ENCODE measurements around the gene RAD51AP2.

RAD51AP2 gene

DNA sequence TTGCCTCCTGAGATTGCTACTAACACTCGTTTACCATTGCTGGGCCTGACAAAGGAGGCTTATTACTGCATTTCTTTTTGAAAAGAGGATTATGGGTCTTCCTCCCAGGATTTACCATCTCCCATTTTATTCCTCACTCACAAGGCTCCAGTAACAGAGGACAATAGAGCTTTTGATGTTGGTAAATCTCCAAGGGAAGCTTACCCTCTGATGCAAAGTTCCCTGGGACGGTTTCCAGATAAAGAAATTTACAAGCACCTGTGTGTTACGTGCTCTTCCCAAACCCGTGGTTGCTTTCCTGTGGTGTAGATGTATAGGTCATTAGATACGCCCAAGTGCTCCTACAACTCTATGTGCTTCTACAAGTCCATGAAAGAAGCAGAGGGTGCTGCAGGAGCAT is 39.4 kb upstream of the RAD51AP2 start (continued):
- TF ChIP-seq ZNF8 (CRISPR knock-in tag; IDR thresholded peaks at IDR 0.05), result no peak
- TF ChIP-seq ZC3H10 (CRISPR knock-in tag; IDR thresholded peaks at IDR 0.05), result no peak
- TF ChIP-seq RARB (CRISPR knock-in tag; IDR thresholded peaks at IDR 0.05), result no peak
- TF ChIP-seq ESRRG (CRISPR knock-in tag; IDR thresholded peaks at IDR 0.05), result no peak
- no peak for TF ChIP-seq ZNF70 (CRISPR knock-in tag; IDR thresholded peaks at IDR 0.05)
- TF ChIP-seq, protein P1, sequence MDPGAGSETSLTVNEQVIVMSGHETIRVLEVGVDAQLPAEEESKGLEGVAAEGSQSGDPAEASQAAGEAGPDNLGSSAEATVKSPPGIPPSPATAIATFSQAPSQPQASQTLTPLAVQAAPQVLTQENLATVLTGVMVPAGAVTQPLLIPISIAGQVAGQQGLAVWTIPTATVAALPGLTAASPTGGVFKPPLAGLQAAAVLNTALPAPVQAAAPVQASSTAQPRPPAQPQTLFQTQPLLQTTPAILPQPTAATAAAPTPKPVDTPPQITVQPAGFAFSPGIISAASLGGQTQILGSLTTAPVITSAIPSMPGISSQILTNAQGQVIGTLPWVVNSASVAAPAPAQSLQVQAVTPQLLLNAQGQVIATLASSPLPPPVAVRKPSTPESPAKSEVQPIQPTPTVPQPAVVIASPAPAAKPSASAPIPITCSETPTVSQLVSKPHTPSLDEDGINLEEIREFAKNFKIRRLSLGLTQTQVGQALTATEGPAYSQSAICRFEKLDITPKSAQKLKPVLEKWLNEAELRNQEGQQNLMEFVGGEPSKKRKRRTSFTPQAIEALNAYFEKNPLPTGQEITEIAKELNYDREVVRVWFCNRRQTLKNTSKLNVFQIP (CRISPR knock-in tag; IDR thresholded peaks at IDR 0.05; ENCODE audit: borderline replicate concordance, low read depth), result no peak
- no peak for TF ChIP-seq SNAI2 (CRISPR knock-in tag; IDR thresholded peaks at IDR 0.05)

GRCh38 chr2:17555150-17555549 is 36.9 kb upstream of the RAD51AP2 start:
- ATAC-seq, result no peak

GRCh38 chr2:17550907-17551306 is 32.7 kb upstream of the RAD51AP2 start:
- ATAC-seq, result no peak
- TF ChIP-seq ZNF8 (CRISPR knock-in tag; IDR thresholded peaks at IDR 0.05) (no peak), CREB5 (CRISPR knock-in tag; IDR thresholded peaks at IDR 0.05; ENCODE audit: low read depth) (no peak), OSR1 (CRISPR knock-in tag; IDR thresholded peaks at IDR 0.05) (no peak)
- TF ChIP-seq, protein P1 (CRISPR knock-in tag; IDR thresholded peaks at IDR 0.05; ENCODE audit: borderline replicate concordance, low read depth), result no peak

More at GRCh38 chr2:17555150-17555549, 36.9 kb upstream of the RAD51AP2 start:
- TF ChIP-seq CREB5 (CRISPR knock-in tag; IDR thresholded peaks at IDR 0.05; ENCODE audit: low read depth), result no peak
- TF ChIP-seq ZFP30 (CRISPR knock-in tag; IDR thresholded peaks at IDR 0.05), result no peak
- TF ChIP-seq ARNTL (CRISPR knock-in tag; IDR thresholded peaks at IDR 0.05; ENCODE audit: borderline replicate concordance, low read depth), result no peak
- TF ChIP-seq ESRRG (CRISPR knock-in tag; IDR thresholded peaks at IDR 0.05), result no peak
- no peak for TF ChIP-seq TOX (CRISPR knock-in tag; IDR thresholded peaks at IDR 0.05; ENCODE audit: borderline replicate concordance)

GRCh38 chr2:17547737-17548136 is 29.5 kb upstream of the RAD51AP2 start:
- no peak for TF ChIP-seq ESRRG (CRISPR knock-in tag; IDR thresholded peaks at IDR 0.05)
- TF ChIP-seq PPARA (CRISPR knock-in tag; IDR thresholded peaks at IDR 0.05; ENCODE audit: borderline replicate concordance), result no peak
- ATAC-seq, result no peak

- no peak for TF ChIP-seq ESRRG (CRISPR knock-in tag; IDR thresholded peaks at IDR 0.05)
- TF ChIP-seq ZC3H10 (CRISPR knock-in tag; IDR thresholded peaks at IDR 0.05), result no peak
- TF ChIP-seq TCF4 (CRISPR knock-in tag; IDR thresholded peaks at IDR 0.05; ENCODE audit: borderline replicate concordance), result no peak
- TF ChIP-seq CREB5 (CRISPR knock-in tag; IDR thresholded peaks at IDR 0.05; ENCODE audit: low read depth), result no peak
- no peak for TF ChIP-seq PATZ1 (CRISPR knock-in tag; IDR thresholded peaks at IDR 0.05; ENCODE audit: borderline replicate concordance)
- no peak for TF ChIP-seq SNAI2 (CRISPR knock-in tag; IDR thresholded peaks at IDR 0.05)
- TF ChIP-seq BACH2 (CRISPR knock-in tag; IDR thresholded peaks at IDR 0.05; ENCODE audit: borderline replicate concordance), result no peak
- no peak for TF ChIP-seq ZFP3 (CRISPR knock-in tag; IDR thresholded peaks at IDR 0.05)
- no peak for TF ChIP-seq RARB (CRISPR knock-in tag; IDR thresholded peaks at IDR 0.05)
- TF ChIP-seq ARNTL (CRISPR knock-in tag; IDR thresholded peaks at IDR 0.05; ENCODE audit: borderline replicate concordance, low read depth), result no peak
- TF ChIP-seq CSDC2 (CRISPR knock-in tag; IDR thresholded peaks at IDR 0.05), result no peak
- no peak for TF ChIP-seq ISL1 (CRISPR knock-in tag; IDR thresholded peaks at IDR 0.05)
- no peak for TF ChIP-seq ZFP30 (CRISPR knock-in tag; IDR thresholded peaks at IDR 0.05)
- TF ChIP-seq TSHZ2 (CRISPR knock-in tag; IDR thresholded peaks at IDR 0.05), result no peak
- no peak for TF ChIP-seq OSR1 (CRISPR knock-in tag; IDR thresholded peaks at IDR 0.05)
- no peak for TF ChIP-seq PPARA (CRISPR knock-in tag; IDR thresholded peaks at IDR 0.05; ENCODE audit: borderline replicate concordance)
- no peak for TF ChIP-seq GLIS3 (CRISPR knock-in tag; IDR thresholded peaks at IDR 0.05)
- no peak for ATAC-seq
Observed at GRCh38 chr2:17547237-17547636, 29.0 kb upstream of the RAD51AP2 start.
